Smooth muscle cell (in vitro differentiated cells): ENCODE data around the gene WDTC1. TPM values are rescaled to one million over a fixed set of nuclear protein-coding genes. Genes with fewer than 3 reads are reported as not detected.

ENCODE experiments used
- DNase-seq: peaks from one replicate; lab custom pipeline; 2025; ENCODE audit not compliant: unreplicated experiment; lab: John Stamatoyannopoulos, UW
- H2AFZ ChIP-seq: fragments of 200-600 bp; sonication (generic); 2 replicates; pipeline ENCODE4 v1.6.0; 2016; ENCODE audit warnings: antibody characterized with exemption, low read depth, mild to moderate bottlenecking
- H3F3A ChIP-seq: fragments of 200-600 bp; sonication (generic); 2 replicates; pipeline ENCODE4 v1.6.0; 2017; ENCODE audit warnings: antibody characterized with exemption, low read depth
- H3K27ac ChIP-seq: fragments of 200-600 bp; sonication (generic); 2 replicates; pipeline ENCODE4 v1.5.1; 2016; ENCODE audit warnings: low read depth, mild to moderate bottlenecking
- H3K27me3 ChIP-seq: fragments of 200-600 bp; sonication (generic); 2 replicates; pipeline ENCODE4 v1.6.1; 2016; ENCODE audit warnings: low read depth, mild to moderate bottlenecking
- H3K36me3 ChIP-seq: fragments of 200-600 bp; sonication (generic); 2 replicates; pipeline ENCODE4 v1.5.1; 2016; ENCODE audit warnings: low read depth
- H3K4me1 ChIP-seq: fragments of 200-600 bp; sonication (generic); 2 replicates; pipeline ENCODE4 v1.5.1; 2016; ENCODE audit warnings: low read depth
- H3K4me2 ChIP-seq: fragments of 200-600 bp; sonication (generic); 2 replicates; pipeline ENCODE4 v1.6.0; 2016; ENCODE audit warnings: mild to moderate bottlenecking
- H3K4me3 ChIP-seq: fragments of 200-600 bp; sonication (generic); 2 replicates; pipeline ENCODE4 v1.5.1; 2016; ENCODE audit warnings: mild to moderate bottlenecking
- H3K79me2 ChIP-seq: fragments of 200-600 bp; sonication (generic); 2 replicates; pipeline ENCODE4 v1.6.0; 2016; ENCODE audit warnings: low read depth, mild to moderate bottlenecking
- H3K9ac ChIP-seq: fragments of 200-600 bp; sonication (generic); 2 replicates; pipeline ENCODE4 v1.6.0; 2016; ENCODE audit warnings: low read depth
- H3K9me3 ChIP-seq: fragments of 200-600 bp; sonication (generic); replicated peaks from 2 replicates; pipeline ENCODE4 v1.5.1; 2016; ENCODE audit warnings: low read depth
- H4K20me1 ChIP-seq: fragments of 200-600 bp; sonication (generic); 2 replicates; pipeline ENCODE4 v1.6.0; 2016; ENCODE audit warnings: low read depth
- WGBS: methylation state at CpG from one replicate; pipeline ENCODE4 v1.1.7; 2016; ENCODE audit warnings: low lambda C conversion rate; 5-methylcytosine and 5-hydroxymethylcytosine counted together
- polyA plus RNA-seq: library from polyadenylated mRNA; unstranded; fragments of >200 nt; fragmentation: Nextera tagmentation; extraction: Ambion mirVana; gene quantifications from 2 replicates; pipeline ENCODE4 v1.2.1, GENCODE V29; 2016
- total RNA-seq: library from RNA; depleted of rRNA; stranded (reverse); fragments of >200 nt; gene quantifications from 2 replicates; pipeline ENCODE4 v1.2.3, GENCODE V29; 2014
- TF ChIP-seq, protein P1 (sequence below): fragments of 200-600 bp; sonication (generic); IDR thresholded peaks from 2 replicates; pipeline ENCODE4 v1.5.1; 2017; ENCODE audit warnings: borderline replicate concordance, mild to moderate bottlenecking, antibody characterized with exemption; ENCODE audit not compliant: insufficient read depth, poor library complexity, severe bottlenecking

The WDTC1 gene
- total and polyA plus RNA-seq, 2 experiments from 2014 or later: 5.4 to 10.3 TPM

DNA sequence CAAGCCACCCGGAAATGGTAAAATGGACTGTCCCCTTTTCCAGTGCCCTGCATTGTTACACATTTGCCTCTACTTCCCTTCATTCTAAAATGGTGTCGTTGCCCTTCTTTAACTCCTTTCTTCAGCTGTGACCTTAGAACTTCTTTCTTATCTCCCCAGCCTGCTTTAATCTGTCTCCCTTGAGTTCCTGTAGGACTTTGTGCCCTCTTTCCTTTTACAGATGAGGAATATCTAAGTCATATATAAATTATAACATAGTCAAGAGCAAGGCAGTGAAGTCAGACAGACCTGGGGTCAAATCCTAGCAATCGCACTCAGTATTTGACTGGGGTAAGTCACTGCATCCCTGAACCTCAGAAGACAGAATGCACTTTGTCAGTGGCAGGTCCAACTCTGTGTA, 56.1 kb downstream of the WDTC1 start:
- H3K36me3 ChIP-seq: no peaks in the 10 kb centered on the region
- TF ChIP-seq, protein P1, sequence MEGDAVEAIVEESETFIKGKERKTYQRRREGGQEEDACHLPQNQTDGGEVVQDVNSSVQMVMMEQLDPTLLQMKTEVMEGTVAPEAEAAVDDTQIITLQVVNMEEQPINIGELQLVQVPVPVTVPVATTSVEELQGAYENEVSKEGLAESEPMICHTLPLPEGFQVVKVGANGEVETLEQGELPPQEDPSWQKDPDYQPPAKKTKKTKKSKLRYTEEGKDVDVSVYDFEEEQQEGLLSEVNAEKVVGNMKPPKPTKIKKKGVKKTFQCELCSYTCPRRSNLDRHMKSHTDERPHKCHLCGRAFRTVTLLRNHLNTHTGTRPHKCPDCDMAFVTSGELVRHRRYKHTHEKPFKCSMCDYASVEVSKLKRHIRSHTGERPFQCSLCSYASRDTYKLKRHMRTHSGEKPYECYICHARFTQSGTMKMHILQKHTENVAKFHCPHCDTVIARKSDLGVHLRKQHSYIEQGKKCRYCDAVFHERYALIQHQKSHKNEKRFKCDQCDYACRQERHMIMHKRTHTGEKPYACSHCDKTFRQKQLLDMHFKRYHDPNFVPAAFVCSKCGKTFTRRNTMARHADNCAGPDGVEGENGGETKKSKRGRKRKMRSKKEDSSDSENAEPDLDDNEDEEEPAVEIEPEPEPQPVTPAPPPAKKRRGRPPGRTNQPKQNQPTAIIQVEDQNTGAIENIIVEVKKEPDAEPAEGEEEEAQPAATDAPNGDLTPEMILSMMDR: no peak
- no peaks in the 10 kb centered on the region for H3K27me3 ChIP-seq
- no peaks in the 10 kb centered on the region for H3K9me3 ChIP-seq
- peaks cover 3% of the 10 kb centered on the region for H3K4me1 ChIP-seq
- no peaks in the 10 kb centered on the region for H3K79me2 ChIP-seq
- no peak overlapping the region for H3K4me2 ChIP-seq
- no peak overlapping the region for H3K4me3 ChIP-seq
- no peak overlapping the region for H3K27ac ChIP-seq
- no peaks in the 10 kb centered on the region for H3F3A ChIP-seq
- no peak overlapping the region for H3K9ac ChIP-seq
- DNase-seq: no peak
- WGBS: 97% methylated on average over 3 of the region's 3 CpGs
- no peak overlapping the region for H2AFZ ChIP-seq
- no peaks in the 10 kb centered on the region for H4K20me1 ChIP-seq

DNA sequence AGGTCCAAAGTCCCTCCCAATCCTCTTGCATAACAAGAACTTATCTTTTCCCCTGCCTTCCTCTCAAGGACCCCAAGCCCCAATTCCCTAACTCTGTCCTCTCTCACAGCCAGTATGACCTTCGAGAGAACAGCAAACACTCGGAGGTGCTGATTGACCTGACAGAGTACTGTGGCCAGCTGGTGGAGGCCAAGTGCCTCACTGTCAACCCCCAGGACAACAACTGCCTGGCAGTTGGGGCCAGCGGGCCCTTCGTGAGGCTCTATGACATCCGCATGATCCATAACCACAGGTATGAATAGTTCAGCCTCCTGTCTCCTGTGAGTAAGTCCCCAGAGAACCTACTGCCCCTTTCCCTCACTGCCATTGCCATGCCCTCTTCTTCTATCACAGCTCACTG, 57.7 kb downstream of the WDTC1 start:
- H2AFZ ChIP-seq: no peak overlapping the region
- H4K20me1 ChIP-seq: no peaks in the 10 kb centered on the region
- no peaks in the 10 kb centered on the region for H3K27me3 ChIP-seq
- H3K4me2 ChIP-seq: no peak overlapping the region
- no peaks in the 10 kb centered on the region for H3F3A ChIP-seq
- H3K9me3 ChIP-seq: no peaks in the 10 kb centered on the region
- H3K4me3 ChIP-seq: no peak overlapping the region
- peaks cover 2% of the 10 kb centered on the region for H3K4me1 ChIP-seq
- H3K79me2 ChIP-seq: no peaks in the 10 kb centered on the region
- no peak overlapping the region for H3K27ac ChIP-seq
- H3K9ac ChIP-seq: no peak overlapping the region
- H3K36me3 ChIP-seq: no peaks in the 10 kb centered on the region
- TF ChIP-seq, protein P1: no peak
- no peak for DNase-seq
- 87% methylated on average over 5 of the region's 5 CpGs for WGBS

DNA sequence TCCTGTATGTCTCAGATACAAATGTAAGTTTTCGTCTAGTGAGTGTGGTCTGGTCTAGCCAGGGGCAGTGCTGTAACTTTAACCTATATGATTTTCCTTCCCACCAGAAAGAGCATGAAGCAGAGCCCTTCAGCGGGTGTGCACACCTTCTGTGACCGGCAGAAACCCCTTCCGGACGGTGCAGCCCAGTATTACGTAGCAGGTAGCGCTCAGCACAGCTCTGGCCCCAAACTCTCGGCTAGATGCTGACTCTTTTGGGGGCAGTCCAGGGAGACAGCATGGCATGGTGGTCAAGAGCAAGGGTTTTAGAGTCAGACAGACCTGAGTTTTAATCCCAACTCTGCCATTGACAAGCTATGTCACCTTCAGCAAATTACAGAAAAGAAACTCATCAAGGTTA, 59.5 kb downstream of the WDTC1 start:
- Histone ChIP-seq H4K20me1 (no peaks in the 10 kb centered on the region), H3F3A (peaks cover 3% of the 10 kb centered on the region), H2AFZ (no peak overlapping the region), H3K4me2 (no peak overlapping the region), H3K9me3 (no peaks in the 10 kb centered on the region), H3K36me3 (no peaks in the 10 kb centered on the region), H3K9ac (no peak overlapping the region), H3K4me1 (peaks cover 2% of the 10 kb centered on the region), H3K27me3 (no peaks in the 10 kb centered on the region), H3K79me2 (no peaks in the 10 kb centered on the region), H3K27ac (no peak overlapping the region), H3K4me3 (no peak overlapping the region)
- WGBS: 95% methylated on average over 8 of the region's 8 CpGs
- TF ChIP-seq, protein P1: no peak
- DNase-seq: no peak

DNA sequence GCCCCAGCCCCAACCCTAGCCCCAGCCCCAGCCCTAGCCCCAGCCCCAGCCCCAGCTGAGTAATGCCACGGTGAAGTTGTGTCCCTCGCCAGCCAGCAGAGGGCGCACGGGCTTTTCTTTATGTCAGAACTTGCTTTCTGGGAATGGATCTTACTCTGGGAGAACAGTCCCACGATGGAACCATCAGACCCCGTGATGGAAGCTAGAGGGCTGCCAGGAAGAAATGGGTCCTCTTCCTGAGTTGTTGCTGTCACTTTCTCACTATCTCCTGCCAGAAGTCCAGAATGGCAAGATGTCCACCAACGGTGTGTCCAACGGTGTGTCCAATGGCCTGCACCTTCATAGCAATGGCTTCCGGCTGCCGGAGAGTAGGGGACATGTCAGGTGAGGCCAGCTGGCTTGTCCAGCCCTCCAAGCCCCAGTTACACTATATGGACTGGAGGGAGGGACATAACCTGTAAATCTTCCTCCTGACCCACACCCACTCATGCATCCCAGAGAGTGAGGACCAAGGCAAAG, 62.4 kb downstream of the WDTC1 start:
- no peak overlapping the region for H3K4me3 ChIP-seq
- H3K9ac ChIP-seq: no peak overlapping the region
- H4K20me1 ChIP-seq: no peaks in the 10 kb centered on the region
- no peak overlapping the region for H3K4me2 ChIP-seq
- H3K9me3 ChIP-seq: no peaks in the 10 kb centered on the region
- no peak overlapping the region for H3K27ac ChIP-seq
- no peaks in the 10 kb centered on the region for H3K79me2 ChIP-seq
- H3K27me3 ChIP-seq: no peaks in the 10 kb centered on the region
- H3K4me1 ChIP-seq: peaks cover 24% of the 10 kb centered on the region
- 47% methylated on average over 10 of the region's 10 CpGs for WGBS
- H2AFZ ChIP-seq: no peak overlapping the region
- peaks cover 5% of the 10 kb centered on the region for H3F3A ChIP-seq
- TF ChIP-seq, protein P1: peak; percentile 75
- peak; percentile 44 for DNase-seq
- H3K36me3 ChIP-seq: no peaks in the 10 kb centered on the region
